Measurements from ENCODE around the gene RPS19.

Gene RPS19

DNA sequence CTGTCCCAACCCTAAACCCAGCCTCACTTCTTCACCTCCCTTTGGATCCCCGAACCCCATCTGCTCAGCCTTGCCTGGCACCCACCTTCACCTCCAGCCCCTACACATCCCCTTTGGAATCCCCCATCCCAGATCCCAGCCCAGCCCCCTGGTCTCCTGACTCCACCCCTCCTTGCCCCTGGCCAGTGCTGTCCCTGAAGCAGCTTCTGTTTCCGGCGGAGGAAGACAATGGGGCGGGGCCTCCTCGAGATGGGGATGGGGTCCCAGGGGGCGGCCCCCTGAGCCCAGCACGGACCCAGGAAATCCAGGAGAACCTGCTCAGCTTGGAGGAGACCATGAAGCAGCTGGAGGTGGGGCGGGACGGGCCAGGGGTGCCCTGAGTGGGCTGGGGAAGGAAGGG is 46.2 kb downstream of the RPS19 start:
- no peak overlapping the region for H3K4me3 ChIP-seq (ENCODE audit: low read length in 2 of 2)
- no peak overlapping the region for H3K9ac ChIP-seq (ENCODE audit: low read depth in 1 of 2, low read length in 2 of 2)
- H3K4me1 ChIP-seq (ENCODE audit: control insufficient read depth in 2 of 2, insufficient read depth in 2 of 2, low read length in 2 of 2) = peaks cover 26 to 32% of the 10 kb centered on the region in 2 donors
- H3K36me3 ChIP-seq (ENCODE audit: control insufficient read depth in 2 of 2, insufficient read depth in 2 of 2, low read length in 2 of 2) = peaks cover 44 to 48% of the 10 kb centered on the region in 2 donors
- H3K27me3 ChIP-seq (ENCODE audit: control insufficient read depth in 2 of 2, insufficient read depth in 2 of 2, low read length in 2 of 2) = peaks cover 0 to 4% of the 10 kb centered on the region in 2 donors
- H3K27ac ChIP-seq (ENCODE audit: low read depth in 2 of 2, low read length in 2 of 2) = no peak overlapping the region
- no peaks in the 10 kb centered on the region for H3K9me3 ChIP-seq (ENCODE audit: control insufficient read depth in 2 of 2, low read length in 2 of 2)

DNA sequence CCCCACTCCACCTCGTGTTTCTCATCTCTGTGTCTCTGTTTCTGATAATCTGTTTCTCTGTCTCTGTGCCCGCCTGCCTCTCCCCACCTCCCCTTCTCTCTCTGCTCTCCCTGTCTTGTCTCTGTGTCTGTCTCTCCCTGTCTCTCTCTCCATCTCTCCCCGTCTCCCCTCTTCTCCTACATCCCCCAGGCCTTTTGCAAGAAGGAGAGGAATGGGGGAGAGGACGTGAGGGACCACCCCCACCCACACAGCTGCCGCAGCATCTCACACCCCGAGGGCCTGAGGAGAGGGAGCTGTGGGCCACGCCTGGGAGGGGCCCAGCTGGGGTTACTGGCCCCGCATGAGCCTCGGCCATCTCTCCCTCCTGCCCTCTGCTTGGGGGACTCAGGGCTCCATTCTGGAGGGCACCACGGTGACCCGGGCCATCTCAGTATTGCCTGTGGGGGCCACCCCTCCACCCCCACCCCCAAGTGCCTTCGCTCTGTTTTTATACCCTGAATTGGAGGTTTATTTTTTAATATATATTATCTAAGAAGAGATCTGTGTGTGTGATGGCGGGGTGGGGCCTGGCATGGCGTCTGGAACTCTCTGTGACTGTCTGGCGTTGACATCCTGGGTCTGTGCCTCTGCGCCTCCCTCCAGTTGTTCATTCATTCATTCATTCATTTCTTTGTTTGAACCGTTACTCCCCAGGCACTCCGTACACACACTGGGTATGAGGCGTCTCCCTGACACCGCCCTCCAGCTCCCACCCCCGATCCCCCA is 47.0 kb downstream of the RPS19 start:
- Histone ChIP-seq H3K36me3 (ENCODE audit: control insufficient read depth in 2 of 2, insufficient read depth in 2 of 2, low read length in 2 of 2) (peaks cover 38 to 40% of the 10 kb centered on the region in 2 donors), H3K4me1 (ENCODE audit: control insufficient read depth in 2 of 2, insufficient read depth in 2 of 2, low read length in 2 of 2) (peaks cover 26 to 32% of the 10 kb centered on the region in 2 donors), H3K27ac (ENCODE audit: low read depth in 2 of 2, low read length in 2 of 2) (no peak overlapping the region), H3K9me3 (ENCODE audit: control insufficient read depth in 2 of 2, low read length in 2 of 2) (no peaks in the 10 kb centered on the region), H3K4me3 (ENCODE audit: low read length in 2 of 2) (no peak overlapping the region), H3K27me3 (ENCODE audit: control insufficient read depth in 2 of 2, insufficient read depth in 2 of 2, low read length in 2 of 2) (peaks cover 7 to 11% of the 10 kb centered on the region in 2 donors), H3K9ac (ENCODE audit: low read depth in 1 of 2, low read length in 2 of 2) (no peak overlapping the region)

DNA sequence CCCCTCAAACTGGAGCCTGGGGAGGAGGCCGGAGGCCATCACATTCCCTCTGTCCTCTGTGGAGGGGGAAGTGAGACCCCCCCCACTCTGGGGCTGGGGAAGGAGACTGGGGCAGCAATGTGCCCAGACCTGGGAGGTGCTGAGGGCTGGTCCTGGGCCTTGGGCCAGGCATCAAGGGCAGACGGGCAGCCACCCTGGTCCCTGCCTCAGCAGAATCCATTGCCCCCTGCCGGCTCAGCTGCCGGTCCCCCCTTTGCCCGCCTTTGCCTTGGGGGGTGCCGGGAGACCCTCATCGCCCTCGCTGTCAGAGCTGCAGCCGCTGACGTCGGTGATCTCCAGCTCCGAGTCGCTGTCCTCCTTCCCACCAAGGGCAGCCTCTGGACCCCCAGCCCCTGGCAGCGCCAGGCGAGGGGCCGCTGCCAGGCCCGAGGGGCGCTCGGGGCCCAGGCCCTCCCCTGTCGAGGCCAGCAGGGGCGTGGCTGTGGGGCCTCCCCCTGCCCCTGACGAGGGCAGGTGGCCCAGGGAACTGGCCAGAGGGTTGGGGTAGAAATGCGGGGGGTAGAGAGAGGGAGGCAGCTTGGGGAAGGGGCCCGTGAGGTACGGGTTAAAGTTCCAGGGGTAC is 48.0 kb downstream of the RPS19 start:
- H3K36me3 ChIP-seq (ENCODE audit: control insufficient read depth in 2 of 2, insufficient read depth in 2 of 2, low read length in 2 of 2) = peaks cover 29 to 30% of the 10 kb centered on the region in 2 donors
- H3K9ac ChIP-seq (ENCODE audit: low read depth in 1 of 2, low read length in 2 of 2) = no peak overlapping the region
- peaks cover 14 to 15% of the 10 kb centered on the region in 2 donors for H3K27me3 ChIP-seq (ENCODE audit: control insufficient read depth in 2 of 2, insufficient read depth in 2 of 2, low read length in 2 of 2)
- H3K4me1 ChIP-seq (ENCODE audit: control insufficient read depth in 2 of 2, insufficient read depth in 2 of 2, low read length in 2 of 2) = peaks cover 26 to 30% of the 10 kb centered on the region in 2 donors
- no peak overlapping the region for H3K27ac ChIP-seq (ENCODE audit: low read depth in 2 of 2, low read length in 2 of 2)
- H3K9me3 ChIP-seq (ENCODE audit: control insufficient read depth in 2 of 2, low read length in 2 of 2) = no peaks in the 10 kb centered on the region
- H3K4me3 ChIP-seq (ENCODE audit: low read length in 2 of 2) = no peak overlapping the region

DNA sequence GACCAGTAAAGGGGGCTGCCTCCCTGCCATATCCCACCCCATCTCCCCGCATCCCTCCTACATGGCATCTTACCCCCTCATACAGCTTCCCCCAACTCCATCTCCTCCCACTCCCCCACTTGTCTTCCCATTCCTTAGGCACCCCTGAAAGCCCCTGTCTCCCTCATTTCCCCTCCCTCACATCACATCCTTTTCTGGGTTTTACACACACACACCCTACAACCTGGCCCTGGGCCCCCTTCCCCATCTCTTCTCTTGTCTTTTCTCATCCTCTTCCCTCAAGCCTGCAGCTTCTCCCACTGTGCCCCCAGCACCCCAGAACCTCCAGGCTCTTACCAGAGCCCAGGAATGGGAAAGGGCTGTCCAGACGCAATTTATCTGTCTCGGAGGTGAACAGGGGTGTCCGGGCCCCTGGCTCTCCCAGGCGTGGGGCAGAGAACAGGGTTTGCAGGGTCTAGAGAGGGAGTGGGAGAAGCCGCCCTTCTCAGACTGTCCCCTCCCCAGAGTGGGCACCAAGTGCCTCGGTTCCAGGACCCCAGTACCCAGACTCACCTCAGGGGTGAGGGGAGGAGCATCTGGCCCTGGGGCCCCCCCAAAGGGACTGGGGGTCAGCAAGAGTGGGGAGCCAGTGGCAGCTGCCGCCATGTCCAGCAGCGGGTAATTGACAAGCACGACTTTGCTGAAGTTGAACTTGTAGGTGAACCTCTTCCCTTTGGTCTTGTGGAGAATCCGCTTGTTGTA is 48.8 kb downstream of the RPS19 start:
- no peak overlapping the region for H3K4me3 ChIP-seq (ENCODE audit: low read length in 2 of 2)
- no peak overlapping the region for H3K27ac ChIP-seq (ENCODE audit: low read depth in 2 of 2, low read length in 2 of 2)
- H3K9ac ChIP-seq (ENCODE audit: low read depth in 1 of 2, low read length in 2 of 2) = no peak overlapping the region
- peaks cover 18 to 22% of the 10 kb centered on the region in 2 donors for H3K4me1 ChIP-seq (ENCODE audit: control insufficient read depth in 2 of 2, insufficient read depth in 2 of 2, low read length in 2 of 2)
- H3K9me3 ChIP-seq (ENCODE audit: control insufficient read depth in 2 of 2, low read length in 2 of 2) = no peaks in the 10 kb centered on the region
- peaks cover 19 to 22% of the 10 kb centered on the region in 2 donors for H3K27me3 ChIP-seq (ENCODE audit: control insufficient read depth in 2 of 2, insufficient read depth in 2 of 2, low read length in 2 of 2)
- H3K36me3 ChIP-seq (ENCODE audit: control insufficient read depth in 2 of 2, insufficient read depth in 2 of 2, low read length in 2 of 2) = peaks cover 23 to 26% of the 10 kb centered on the region in 2 donors

DNA sequence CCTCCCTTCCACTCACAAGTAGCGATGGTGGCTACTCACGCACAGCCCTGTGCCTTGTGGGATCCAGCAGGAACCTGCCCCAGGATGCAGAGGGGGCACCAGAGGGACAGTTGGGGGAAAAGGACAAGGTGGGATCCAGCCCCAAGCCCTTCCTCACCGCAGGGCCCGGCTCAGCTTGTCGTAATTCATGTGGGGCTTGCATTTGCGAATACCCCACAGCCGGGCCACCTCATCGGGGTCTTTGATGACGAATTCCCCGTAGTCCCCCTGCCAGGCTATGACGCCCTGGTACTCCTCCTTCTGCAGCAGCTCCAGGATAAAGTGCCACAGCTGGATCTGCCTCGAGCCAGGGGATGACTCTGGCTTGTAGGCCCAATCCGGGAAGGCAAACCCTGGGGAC is 49.7 kb downstream of the RPS19 start:
- no peak overlapping the region for H3K9ac ChIP-seq (ENCODE audit: low read depth in 1 of 2, low read length in 2 of 2)
- H3K4me1 ChIP-seq (ENCODE audit: control insufficient read depth in 2 of 2, insufficient read depth in 2 of 2, low read length in 2 of 2) = peaks cover 14 to 16% of the 10 kb centered on the region in 2 donors
- H3K27me3 ChIP-seq (ENCODE audit: control insufficient read depth in 2 of 2, insufficient read depth in 2 of 2, low read length in 2 of 2) = peaks cover 23 to 26% of the 10 kb centered on the region in 2 donors
- H3K4me3 ChIP-seq (ENCODE audit: low read length in 2 of 2) = no peak overlapping the region
- peaks cover 18 to 21% of the 10 kb centered on the region in 2 donors for H3K36me3 ChIP-seq (ENCODE audit: control insufficient read depth in 2 of 2, insufficient read depth in 2 of 2, low read length in 2 of 2)
- no peak overlapping the region for H3K27ac ChIP-seq (ENCODE audit: low read depth in 2 of 2, low read length in 2 of 2)
- H3K9me3 ChIP-seq (ENCODE audit: control insufficient read depth in 2 of 2, low read length in 2 of 2) = no peaks in the 10 kb centered on the region

DNA sequence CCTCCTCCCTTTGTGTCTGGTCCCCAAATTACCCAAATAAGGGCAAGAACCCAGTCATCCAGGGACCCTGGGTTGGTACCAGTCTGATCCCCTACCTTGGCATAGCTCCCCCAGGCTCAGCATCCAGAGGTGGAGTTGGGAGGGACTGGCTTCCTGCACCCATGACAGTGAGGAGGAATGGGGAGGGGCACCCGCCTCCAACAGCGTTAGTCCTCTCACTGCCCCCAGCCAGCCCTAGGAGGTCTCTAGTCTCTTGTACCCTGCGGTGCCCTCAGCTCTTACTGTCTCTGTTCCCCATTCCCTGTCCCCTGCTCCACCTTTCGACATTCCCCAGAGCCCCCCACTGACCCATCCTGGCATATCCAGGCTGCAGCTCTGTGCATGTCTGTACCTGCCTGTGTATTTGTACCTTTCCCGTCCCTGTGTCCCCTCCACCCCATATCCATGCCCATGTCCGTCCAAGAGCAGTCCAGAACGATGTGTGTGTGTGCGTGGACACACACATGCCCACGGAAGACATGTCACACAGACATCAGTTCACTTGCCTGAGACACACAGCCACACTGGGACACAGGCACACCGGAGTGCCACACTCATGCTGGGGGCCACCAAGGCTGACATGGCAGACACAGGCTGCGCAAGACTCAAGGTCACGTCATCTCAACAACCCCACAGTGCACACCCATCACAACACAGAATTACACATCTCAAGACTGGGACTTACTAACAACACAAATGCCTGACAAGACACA is 50.4 kb downstream of the RPS19 start:
- no peak overlapping the region for H3K4me3 ChIP-seq (ENCODE audit: low read length in 2 of 2)
- H3K27ac ChIP-seq (ENCODE audit: low read depth in 2 of 2, low read length in 2 of 2) = no peak overlapping the region
- H3K36me3 ChIP-seq (ENCODE audit: control insufficient read depth in 2 of 2, insufficient read depth in 2 of 2, low read length in 2 of 2) = peaks cover 12 to 14% of the 10 kb centered on the region in 2 donors
- H3K9ac ChIP-seq (ENCODE audit: low read depth in 1 of 2, low read length in 2 of 2) = no peak overlapping the region
- H3K27me3 ChIP-seq (ENCODE audit: control insufficient read depth in 2 of 2, insufficient read depth in 2 of 2, low read length in 2 of 2) = peaks cover 27 to 30% of the 10 kb centered on the region in 2 donors
- H3K4me1 ChIP-seq (ENCODE audit: control insufficient read depth in 2 of 2, insufficient read depth in 2 of 2, low read length in 2 of 2) = peaks cover 9 to 13% of the 10 kb centered on the region in 2 donors
- H3K9me3 ChIP-seq (ENCODE audit: control insufficient read depth in 2 of 2, low read length in 2 of 2) = no peaks in the 10 kb centered on the region

DNA sequence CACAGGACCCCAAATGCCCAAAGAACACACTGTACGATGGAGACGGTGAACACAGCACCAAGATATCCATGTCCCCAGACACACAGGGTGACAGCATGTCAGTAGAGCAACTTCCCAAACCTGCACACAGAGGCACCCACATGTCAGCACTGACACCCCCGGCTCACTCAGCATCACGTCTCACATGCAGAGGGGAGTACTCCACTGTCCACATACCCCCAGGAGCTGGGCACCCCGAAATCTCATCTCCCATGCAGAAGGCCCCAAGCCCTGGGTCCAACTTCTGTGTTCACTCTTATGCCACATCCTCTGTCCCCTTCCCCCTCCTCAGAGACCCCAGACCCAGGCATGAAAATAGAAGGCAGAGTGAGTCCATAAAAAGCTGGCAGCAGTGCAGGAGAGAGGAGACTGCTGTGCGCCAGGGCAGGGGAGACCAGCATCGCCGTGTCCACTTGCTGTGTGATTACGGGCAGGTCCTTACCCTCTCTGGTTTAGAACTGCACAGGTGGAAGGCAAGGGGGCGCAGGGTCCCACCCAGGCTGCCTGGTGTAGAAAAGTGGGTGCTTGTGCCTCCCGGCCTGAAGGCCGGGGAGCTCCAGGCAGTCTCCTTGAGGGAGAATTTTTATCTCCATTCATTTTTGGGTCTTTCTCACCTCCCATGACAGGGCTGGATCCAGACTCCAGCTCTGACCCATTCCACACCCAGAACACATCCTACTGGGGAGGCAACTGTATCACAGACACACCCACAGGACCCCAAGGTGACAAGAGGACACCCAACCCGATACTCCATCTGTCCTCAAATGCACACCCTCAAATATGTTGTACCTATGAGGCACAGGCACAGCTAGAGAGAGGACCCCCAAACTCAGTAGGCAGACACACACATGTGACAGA is 51.2 kb downstream of the RPS19 start:
- Histone ChIP-seq H3K9me3 (ENCODE audit: control insufficient read depth in 2 of 2, low read length in 2 of 2) (no peaks in the 10 kb centered on the region), H3K27ac (ENCODE audit: low read depth in 2 of 2, low read length in 2 of 2) (no peak overlapping the region), H3K4me3 (ENCODE audit: low read length in 2 of 2) (no peak overlapping the region), H3K9ac (ENCODE audit: low read depth in 1 of 2, low read length in 2 of 2) (no peak overlapping the region), H3K27me3 (ENCODE audit: control insufficient read depth in 2 of 2, insufficient read depth in 2 of 2, low read length in 2 of 2) (peaks cover 28 to 36% of the 10 kb centered on the region in 2 donors), H3K36me3 (ENCODE audit: control insufficient read depth in 2 of 2, insufficient read depth in 2 of 2, low read length in 2 of 2) (peaks cover 7 to 8% of the 10 kb centered on the region in 2 donors), H3K4me1 (ENCODE audit: control insufficient read depth in 2 of 2, insufficient read depth in 2 of 2, low read length in 2 of 2) (peaks cover 1 to 8% of the 10 kb centered on the region in 2 donors)

DNA sequence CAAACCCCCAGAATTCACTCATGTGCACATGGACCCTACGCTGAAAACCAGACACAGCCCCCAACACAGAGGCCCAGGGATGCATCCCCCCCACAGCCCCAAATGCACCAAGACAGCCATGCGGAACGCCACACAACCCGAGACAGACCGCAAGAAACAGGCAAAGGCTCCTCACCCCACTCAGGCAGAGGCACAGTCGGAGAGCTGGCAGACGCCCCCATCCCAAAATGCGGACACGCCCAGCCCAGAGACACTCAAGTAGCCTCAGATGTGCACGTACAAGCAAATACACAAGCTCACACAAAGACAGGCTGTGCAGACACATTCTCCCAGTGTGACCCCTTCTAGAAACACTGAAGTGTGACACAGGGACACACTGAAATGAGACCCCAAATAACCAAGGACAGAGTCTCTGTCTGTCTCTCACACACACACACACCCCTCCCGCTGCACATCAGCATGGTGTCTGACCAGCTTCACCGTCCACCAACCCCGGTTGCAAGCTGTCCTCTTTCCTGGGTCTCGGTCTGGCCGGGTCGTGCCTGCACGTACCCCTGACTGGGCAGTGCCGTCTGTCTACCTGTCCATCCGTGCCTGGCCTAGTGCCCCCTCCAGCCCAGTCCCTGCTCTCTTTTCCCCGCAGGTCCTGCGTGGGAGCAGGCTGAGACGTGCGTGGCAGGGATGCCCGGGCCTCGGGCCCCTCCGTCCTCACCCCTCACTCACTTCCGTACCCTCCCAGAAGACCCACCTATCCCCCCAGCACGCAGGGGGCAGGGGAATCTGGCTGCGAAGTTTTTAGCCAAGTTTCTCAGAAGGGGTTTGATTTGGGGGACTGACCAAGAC is 52.1 kb downstream of the RPS19 start:
- Histone ChIP-seq H3K27ac (ENCODE audit: low read depth in 2 of 2, low read length in 2 of 2) (no peak overlapping the region), H3K9ac (ENCODE audit: low read depth in 1 of 2, low read length in 2 of 2) (no peak overlapping the region), H3K27me3 (ENCODE audit: control insufficient read depth in 2 of 2, insufficient read depth in 2 of 2, low read length in 2 of 2) (peaks cover 36 to 44% of the 10 kb centered on the region in 2 donors), H3K9me3 (ENCODE audit: control insufficient read depth in 2 of 2, low read length in 2 of 2) (no peaks in the 10 kb centered on the region), H3K4me3 (ENCODE audit: low read length in 2 of 2) (no peak overlapping the region), H3K4me1 (ENCODE audit: control insufficient read depth in 2 of 2, insufficient read depth in 2 of 2, low read length in 2 of 2) (peaks cover 0 to 5% of the 10 kb centered on the region in 2 donors), H3K36me3 (ENCODE audit: control insufficient read depth in 2 of 2, insufficient read depth in 2 of 2, low read length in 2 of 2) (peaks cover 2% of the 10 kb centered on the region in 2 donors)

Measured in mucosa of rectum (tissue), 2 donors.